ENCODE data around the gene SPPL2A.

GRCh38 chr15:50808728-50809127 is 43.2 kb upstream of the SPPL2A start:
- no peak for TF ChIP-seq CTCF (IDR thresholded peaks at IDR 0.05)
- TF ChIP-seq POLR2A (IDR thresholded peaks at IDR 0.05): no peak
